Ovary (tissue), 3 donors: Measurements from ENCODE around the gene DUSP11.

Experiments
- CTCF ChIP-seq, 3 donors: fragments of 450-650 bp in 2 of 3; fragments of 200-600 bp in 1 of 3; IDR thresholded peaks; one replicate each; pipeline versions ENCODE4 v1.5.1 to v1.8.0; 2016 to 2022; ENCODE audit warnings: antibody characterized with exemption in 3 of 3, mild to moderate bottlenecking in 1 of 3
- EP300 ChIP-seq: sonication (generic); formaldehyde crosslinking; IDR thresholded peaks from one replicate; pipeline ENCODE4 v1.6.1; 2017; ENCODE audit warnings: antibody characterized with exemption
- donor health status: DM: no; HTN: no; CAD: no.

DNA sequence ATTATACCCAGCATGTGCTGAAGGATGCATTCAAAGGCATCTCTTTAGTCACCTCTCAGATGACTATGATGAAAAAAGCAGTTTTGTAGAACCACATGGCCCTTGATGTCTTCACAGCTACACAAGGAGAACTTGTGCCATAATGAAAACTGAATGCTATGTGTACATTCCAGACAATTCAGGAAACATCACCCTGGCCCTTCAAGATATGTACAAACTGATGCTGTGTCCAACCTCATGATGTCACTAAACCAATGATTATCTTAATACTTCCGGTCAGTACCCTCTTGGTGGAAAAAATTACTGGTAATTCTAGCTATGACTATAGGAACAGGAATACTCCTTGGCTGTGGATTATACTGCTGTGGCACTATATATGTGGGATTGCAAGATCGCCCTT is 20.0 kb downstream of the DUSP11 start:
- TF ChIP-seq EP300: no peak
- no peak for TF ChIP-seq CTCF (IDR thresholded peaks at IDR 0.05)
